ENCODE results near the gene MVK. TPM values are rescaled to one million over a fixed set of nuclear protein-coding genes. Genes with fewer than 3 reads are reported as not detected.

Gene MVK
- total RNA-seq, 1 experiment from 2014 or later, result 19.2 TPM

- H3K9me3 ChIP-seq (ENCODE audit: control insufficient read depth, low read depth, low read length), result no peaks in the 10 kb centered on the region
- no peak overlapping the region for H2BK15ac ChIP-seq (ENCODE audit: low read depth, low read length)
- H4K91ac ChIP-seq (ENCODE audit: insufficient read length, low read depth, low read length), result no peak overlapping the region
- H3K56ac ChIP-seq (ENCODE audit: insufficient read length, low read depth, low read length), result no peak overlapping the region
- H2BK120ac ChIP-seq (ENCODE audit: low read depth, low read length, poor library complexity, severe bottlenecking), result no peak overlapping the region
- Mint-ChIP-seq H3K27me3 (ENCODE audit: low read depth) (peaks cover 10% of the 10 kb centered on the region), H3K36me3 (ENCODE audit: insufficient read depth in 1 of 3, low read depth in 3 of 3) (peaks cover 0 to 3% (median 2%) of the 10 kb centered on the region in 3 experiments; a peak in 4 of 7 replicates), H3K27ac (no peak overlapping the region; a peak in 2 of 7 replicates), H3K4me1 (peaks cover 2 to 5% of the 10 kb centered on the region in 2 experiments; a peak in 3 of 4 replicates), H3K9me3 (no peaks in the 10 kb centered on the region), H3K4me3 (no peak overlapping the region)
- WGBS (ENCODE audit: extremely low coverage, insufficient read length, low lambda C conversion rate), result no CpG with 5 or more reads among the region's 16 CpGs
- no peak overlapping the region for H4K8ac ChIP-seq (replicated peaks; ENCODE audit: insufficient read length, low read depth, low read length)
- H3K27me3 ChIP-seq (ENCODE audit: insufficient read depth, low read length), result no peaks in the 10 kb centered on the region
- H3K4me1 ChIP-seq (ENCODE audit: insufficient read depth, low read length), result no peaks in the 10 kb centered on the region
- H2BK5ac ChIP-seq (ENCODE audit: insufficient read length, low read length), result no peak overlapping the region
- H4K5ac ChIP-seq (ENCODE audit: insufficient read length, low read depth, low read length), result no peak overlapping the region
- no peak overlapping the region for H3K14ac ChIP-seq (ENCODE audit: insufficient read depth, low read length)
- no peak overlapping the region for H3T11ph ChIP-seq (ENCODE audit: low read length)
- no peaks in the 10 kb centered on the region for H3K79me1 ChIP-seq (ENCODE audit: insufficient read depth, low read depth, low read length, poor library complexity, severe bottlenecking)
- no peak overlapping the region for H2BK20ac ChIP-seq (ENCODE audit: low read depth, low read length, poor library complexity, severe bottlenecking)
- no peak overlapping the region for H3K4me2 ChIP-seq (ENCODE audit: insufficient read depth, insufficient read length, low read length)
- no peak for DNase-seq
- no peak overlapping the region for H3K9ac ChIP-seq (ENCODE audit: extremely low read depth, insufficient read length, low read length)
- H2AK5ac ChIP-seq (ENCODE audit: insufficient read length, low read length), result no peak overlapping the region
- H2BK12ac ChIP-seq (ENCODE audit: insufficient read length, low read depth, low read length), result no peak overlapping the region
- H3K18ac ChIP-seq (ENCODE audit: insufficient read length, low read depth, low read length), result no peak overlapping the region
- no peak overlapping the region for H3K4ac ChIP-seq (ENCODE audit: low read depth, low read length)
- no peaks in the 10 kb centered on the region for H3K79me2 ChIP-seq (ENCODE audit: insufficient read depth, low read length)
- H3K23me2 ChIP-seq (ENCODE audit: insufficient read length, low read depth, low read length, poor library complexity, severe bottlenecking), result no peaks in the 10 kb centered on the region
- H2AFZ ChIP-seq (ENCODE audit: low read length), result no peak overlapping the region
- TF ChIP-seq, protein P1, sequence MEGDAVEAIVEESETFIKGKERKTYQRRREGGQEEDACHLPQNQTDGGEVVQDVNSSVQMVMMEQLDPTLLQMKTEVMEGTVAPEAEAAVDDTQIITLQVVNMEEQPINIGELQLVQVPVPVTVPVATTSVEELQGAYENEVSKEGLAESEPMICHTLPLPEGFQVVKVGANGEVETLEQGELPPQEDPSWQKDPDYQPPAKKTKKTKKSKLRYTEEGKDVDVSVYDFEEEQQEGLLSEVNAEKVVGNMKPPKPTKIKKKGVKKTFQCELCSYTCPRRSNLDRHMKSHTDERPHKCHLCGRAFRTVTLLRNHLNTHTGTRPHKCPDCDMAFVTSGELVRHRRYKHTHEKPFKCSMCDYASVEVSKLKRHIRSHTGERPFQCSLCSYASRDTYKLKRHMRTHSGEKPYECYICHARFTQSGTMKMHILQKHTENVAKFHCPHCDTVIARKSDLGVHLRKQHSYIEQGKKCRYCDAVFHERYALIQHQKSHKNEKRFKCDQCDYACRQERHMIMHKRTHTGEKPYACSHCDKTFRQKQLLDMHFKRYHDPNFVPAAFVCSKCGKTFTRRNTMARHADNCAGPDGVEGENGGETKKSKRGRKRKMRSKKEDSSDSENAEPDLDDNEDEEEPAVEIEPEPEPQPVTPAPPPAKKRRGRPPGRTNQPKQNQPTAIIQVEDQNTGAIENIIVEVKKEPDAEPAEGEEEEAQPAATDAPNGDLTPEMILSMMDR (conservative IDR thresholded peaks at IDR 0.05), result no peak
- no peaks in the 10 kb centered on the region for H4K20me1 ChIP-seq (ENCODE audit: control insufficient read depth, insufficient read depth, insufficient read length)
- no peak overlapping the region for H3K23ac ChIP-seq (ENCODE audit: insufficient read length, low read depth, low read length)
- H3K27ac ChIP-seq (ENCODE audit: insufficient read length, low read depth, low read length), result no peak overlapping the region
These were observed 19.6 kb upstream of the MVK start for GRCh38 chr12:109553906-109554500.

Data from H9 (cell line).